LHCN-M2 (cell line): ENCODE measurements around the gene KIRREL3. TPM values are rescaled to one million over a fixed set of nuclear protein-coding genes. Genes with fewer than 3 reads are reported as not detected.

ENCODE experiments used
- DNase-seq: peaks from one replicate; pipeline ENCODE4 v3.0.0-alpha.2; 2012; ENCODE audit warnings: low read depth
- total RNA-seq: library from RNA; depleted of rRNA; stranded (reverse); fragments of >200 nt; gene quantifications from 2 replicates; pipeline ENCODE4 v1.2.3, GENCODE V29; 2014

Gene KIRREL3
- total RNA-seq, 1 experiment from 2014 or later = 2.1 TPM

GRCh38 chr11:126602993-126603392, 397.6 kb downstream of the KIRREL3 start:
- DNase-seq = no peak

- DNase-seq = no peak
Measured at GRCh38 chr11:126602349-126602940, 398.1 kb downstream of the KIRREL3 start.

- DNase-seq = no peak
Measured at GRCh38 chr11:126601550-126602215, 398.9 kb downstream of the KIRREL3 start.

GRCh38 chr11:126601136-126601535, 399.4 kb downstream of the KIRREL3 start:
- peak; percentile 5 for DNase-seq

GRCh38 chr11:126599217-126599897, 401.2 kb downstream of the KIRREL3 start:
- DNase-seq = no peak

GRCh38 chr11:126598344-126599216, 402.0 kb downstream of the KIRREL3 start:
- DNase-seq = no peak

- DNase-seq = no peak
Measured at GRCh38 chr11:126597041-126597440, 403.5 kb downstream of the KIRREL3 start.

- no peak for DNase-seq
Measured at GRCh38 chr11:126596474-126596873, 404.1 kb downstream of the KIRREL3 start.

GRCh38 chr11:126595560-126595959, 405.0 kb downstream of the KIRREL3 start:
- DNase-seq = no peak

GRCh38 chr11:126594921-126595367, 405.6 kb downstream of the KIRREL3 start:
- no peak for DNase-seq

- no peak for DNase-seq
Measured at GRCh38 chr11:126592496-126593410, 407.8 kb downstream of the KIRREL3 start.

- no peak for DNase-seq
Measured at GRCh38 chr11:126591966-126592489, 408.5 kb downstream of the KIRREL3 start.

- no peak for DNase-seq
Measured at GRCh38 chr11:126589492-126589803, 411.1 kb downstream of the KIRREL3 start.

GRCh38 chr11:126588630-126589491, 411.7 kb downstream of the KIRREL3 start:
- no peak for DNase-seq

- no peak for DNase-seq
Measured at GRCh38 chr11:126587541-126587940, 413.0 kb downstream of the KIRREL3 start.

GRCh38 chr11:126585774-126586491, 414.6 kb downstream of the KIRREL3 start:
- peak; percentile 95 for DNase-seq

GRCh38 chr11:126585388-126585773, 415.2 kb downstream of the KIRREL3 start:
- DNase-seq = no peak

GRCh38 chr11:126583594-126584427, 416.8 kb downstream of the KIRREL3 start:
- no peak for DNase-seq
